Central memory CD8-positive, alpha-beta T cell (primary cell): ENCODE measurements around the gene GRXCR2.
"Not testable (repeated sequence)": the region's sequence is repeated elsewhere in the genome, so short reads cannot be mapped to it uniquely, and the experiment has no call there.

Source experiments
- ATAC-seq: fragments of 150-1000 bp; cut with Tn5 transposase; replicated peaks from 2 replicates; pipeline ENCODE4 v1.10.0; 2022; ENCODE audit warnings: mild to moderate bottlenecking, moderate FRiP score, moderate number of reproducible peaks; ENCODE audit not compliant: poor library complexity, severe bottlenecking; ENCODE audit errors: extremely low read depth
- DNase-seq, 2 donors: peaks; one replicate each; pipeline ENCODE4 v3.0.0; 2021; ENCODE audit warnings: low spot score in 2 of 2
- H3K27ac Mint-ChIP-seq: one replicate; pipeline ENCODE4 v1.8.0; 2022; ENCODE audit warnings: low read depth, mild to moderate bottlenecking, moderate library complexity, mixed read lengths
- H3K27me3 Mint-ChIP-seq: one replicate; pipeline ENCODE4 v1.8.0; 2022; ENCODE audit warnings: mixed read lengths
- H3K36me3 Mint-ChIP-seq: one replicate; pipeline ENCODE4 v1.8.0; 2022; ENCODE audit warnings: mild to moderate bottlenecking, moderate library complexity, mixed read lengths; ENCODE audit not compliant: insufficient read depth
- H3K4me1 Mint-ChIP-seq: one replicate; pipeline ENCODE4 v1.8.0; 2022; ENCODE audit warnings: mixed read lengths
- H3K4me3 Mint-ChIP-seq: one replicate; pipeline ENCODE4 v1.8.0; 2022; ENCODE audit warnings: mild to moderate bottlenecking, moderate library complexity, mixed read lengths
- H3K9me3 Mint-ChIP-seq: one replicate; pipeline ENCODE4 v1.8.0; 2022; ENCODE audit warnings: mixed read lengths

The GRXCR2 gene

DNA sequence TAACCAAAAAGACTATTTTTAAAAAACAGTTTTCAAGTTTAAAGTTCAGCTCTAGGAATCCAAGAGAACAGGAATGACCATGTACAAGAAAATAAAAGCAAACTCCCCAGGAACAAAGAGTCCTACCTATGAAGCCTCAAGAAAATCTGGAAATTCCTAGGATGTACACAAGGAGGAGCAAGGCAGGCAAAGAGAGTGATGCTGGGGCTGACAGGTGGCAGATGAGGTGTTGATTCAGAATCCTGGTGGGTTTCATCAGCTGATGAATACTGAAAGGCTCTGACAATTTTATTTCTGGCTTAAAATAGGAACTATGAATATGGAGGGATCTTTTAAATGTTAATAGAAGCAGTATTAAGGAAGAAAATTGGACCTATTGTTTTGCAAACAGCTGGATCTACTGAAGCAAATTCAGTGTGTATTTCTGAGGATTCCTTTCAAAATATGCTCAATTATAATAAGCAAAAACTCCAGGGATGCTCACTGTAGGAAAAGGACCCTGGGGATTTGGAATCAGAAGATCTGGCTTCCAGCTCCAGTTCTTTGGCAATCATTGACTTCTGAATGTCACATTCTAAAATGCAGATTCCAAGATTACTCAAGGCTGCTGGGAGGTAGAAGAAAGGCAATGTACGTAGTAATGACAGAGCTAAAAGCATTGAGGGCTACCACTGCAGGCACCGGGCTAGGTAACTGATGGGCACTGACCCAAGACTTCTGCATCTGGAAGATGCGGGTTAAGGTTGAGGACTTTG is 35.6 kb upstream of the GRXCR2 start:
- no peak overlapping the region for H3K4me3 Mint-ChIP-seq
- no peaks in the 10 kb centered on the region for H3K4me1 Mint-ChIP-seq
- no peaks in the 10 kb centered on the region for H3K9me3 Mint-ChIP-seq
- peaks cover 33% of the 10 kb centered on the region for H3K27me3 Mint-ChIP-seq
- H3K36me3 Mint-ChIP-seq = no peaks in the 10 kb centered on the region
- no peak for DNase-seq
- H3K27ac Mint-ChIP-seq = no peak overlapping the region
- no peak for ATAC-seq

DNA sequence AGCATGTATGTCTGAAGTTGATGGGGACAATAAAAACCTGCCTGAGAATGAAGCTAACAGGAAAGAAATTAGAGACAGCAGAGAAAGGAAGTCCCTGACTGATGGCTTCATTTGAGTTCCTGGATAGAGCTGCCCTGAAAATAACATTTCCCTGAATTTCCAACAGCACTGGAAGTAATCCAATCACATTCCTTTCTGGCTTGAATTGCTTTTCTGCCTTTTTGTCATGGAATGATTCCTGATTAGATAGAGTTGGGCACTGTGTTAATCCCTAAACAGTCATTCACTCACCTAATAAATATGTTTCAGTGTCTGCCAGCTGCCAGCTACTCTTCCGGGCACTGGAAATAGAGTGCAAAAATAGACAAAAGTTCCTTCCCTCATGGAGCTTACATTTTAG is 33.6 kb upstream of the GRXCR2 start:
- no peak for ATAC-seq
- no peak for DNase-seq
- no peaks in the 10 kb centered on the region for H3K9me3 Mint-ChIP-seq
- no peak overlapping the region for H3K27ac Mint-ChIP-seq
- peaks cover 33% of the 10 kb centered on the region for H3K27me3 Mint-ChIP-seq
- no peak overlapping the region for H3K4me3 Mint-ChIP-seq
- no peaks in the 10 kb centered on the region for H3K36me3 Mint-ChIP-seq
- no peaks in the 10 kb centered on the region for H3K4me1 Mint-ChIP-seq

DNA sequence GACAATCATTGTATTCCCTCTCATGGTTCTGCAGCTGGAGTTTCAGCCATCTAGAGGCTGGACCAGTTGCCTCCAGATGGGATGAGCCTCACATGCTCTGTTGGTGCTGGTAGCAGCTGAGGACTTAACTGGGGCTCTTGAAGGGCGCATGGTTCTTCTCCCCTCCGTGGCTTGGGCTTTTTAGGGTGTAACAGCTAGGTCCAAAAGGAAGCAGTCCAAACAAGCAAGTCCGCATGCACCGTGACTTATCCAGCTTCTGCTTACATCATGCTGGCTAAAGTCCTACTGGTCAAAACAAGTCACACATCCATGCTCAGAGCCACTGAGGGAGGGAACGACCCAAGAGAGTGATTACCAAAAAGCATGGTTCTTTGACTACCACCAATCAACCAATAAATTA is 31.9 kb upstream of the GRXCR2 start:
- H3K27ac Mint-ChIP-seq = no peak overlapping the region
- ATAC-seq (no peak), DNase-seq (no peak)
- no peaks in the 10 kb centered on the region for H3K36me3 Mint-ChIP-seq
- H3K4me1 Mint-ChIP-seq = no peaks in the 10 kb centered on the region
- H3K9me3 Mint-ChIP-seq = peaks cover 7% of the 10 kb centered on the region
- H3K27me3 Mint-ChIP-seq = peaks cover 33% of the 10 kb centered on the region
- H3K4me3 Mint-ChIP-seq = no peak overlapping the region

DNA sequence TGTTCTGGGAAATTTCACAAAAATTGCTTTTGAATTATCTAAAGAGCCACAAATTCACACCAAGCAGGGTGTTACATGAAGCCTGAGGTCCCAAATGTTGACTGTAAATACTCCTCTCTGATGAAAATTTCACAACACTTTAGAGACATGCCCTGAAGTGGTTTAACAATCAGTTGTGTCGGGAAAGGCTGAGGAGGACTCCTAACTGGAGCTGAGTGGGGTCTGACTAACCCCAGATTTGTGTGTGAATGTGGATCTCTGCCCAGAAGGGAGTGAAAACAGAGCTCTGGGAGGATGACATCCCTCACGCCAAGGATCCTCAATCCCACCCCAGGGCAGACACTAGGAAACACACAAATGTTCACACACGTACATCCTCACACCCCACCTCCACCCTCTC is 31.1 kb upstream of the GRXCR2 start:
- H3K36me3 Mint-ChIP-seq = no peaks in the 10 kb centered on the region
- no peaks in the 10 kb centered on the region for H3K4me1 Mint-ChIP-seq
- ATAC-seq = no peak
- H3K9me3 Mint-ChIP-seq = peaks cover 7% of the 10 kb centered on the region
- no peak overlapping the region for H3K27ac Mint-ChIP-seq
- DNase-seq = no peak
- peaks cover 33% of the 10 kb centered on the region for H3K27me3 Mint-ChIP-seq
- H3K4me3 Mint-ChIP-seq = no peak overlapping the region

DNA sequence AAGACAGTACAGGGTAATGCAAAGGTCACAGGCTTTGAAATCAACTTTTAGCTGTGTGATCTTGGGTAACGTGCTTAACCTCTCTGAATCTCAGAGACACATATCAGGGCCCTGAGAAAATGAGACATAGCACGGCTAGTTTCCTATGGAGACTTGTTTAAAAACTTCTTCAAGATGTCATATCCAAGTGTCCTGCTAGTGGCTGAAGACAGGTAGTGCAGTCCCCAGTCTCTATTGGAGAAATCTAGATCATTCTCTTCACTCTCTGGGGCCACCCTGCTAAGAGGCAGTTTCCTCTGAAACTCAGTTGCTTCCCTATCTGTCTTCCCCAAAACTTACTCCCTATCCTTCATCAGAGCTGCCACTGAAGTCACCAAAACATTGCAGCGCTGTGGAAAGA is 30.3 kb upstream of the GRXCR2 start:
- Mint-ChIP-seq H3K4me1 (no peaks in the 10 kb centered on the region), H3K27ac (no peak overlapping the region), H3K36me3 (no peaks in the 10 kb centered on the region), H3K27me3 (peaks cover 32% of the 10 kb centered on the region), H3K4me3 (no peak overlapping the region), H3K9me3 (peaks cover 7% of the 10 kb centered on the region)
- ATAC-seq (no peak), DNase-seq (no peak)

- DNase-seq (no peak), ATAC-seq (no peak)
- Mint-ChIP-seq H3K4me3 (no peak overlapping the region), H3K4me1 (no peaks in the 10 kb centered on the region), H3K27me3 (peaks cover 25% of the 10 kb centered on the region), H3K36me3 (no peaks in the 10 kb centered on the region), H3K27ac (no peak overlapping the region), H3K9me3 (peaks cover 7% of the 10 kb centered on the region)
Measured at GRCh38 chr5:145902421-145902820, 29.6 kb upstream of the GRXCR2 start.

DNA sequence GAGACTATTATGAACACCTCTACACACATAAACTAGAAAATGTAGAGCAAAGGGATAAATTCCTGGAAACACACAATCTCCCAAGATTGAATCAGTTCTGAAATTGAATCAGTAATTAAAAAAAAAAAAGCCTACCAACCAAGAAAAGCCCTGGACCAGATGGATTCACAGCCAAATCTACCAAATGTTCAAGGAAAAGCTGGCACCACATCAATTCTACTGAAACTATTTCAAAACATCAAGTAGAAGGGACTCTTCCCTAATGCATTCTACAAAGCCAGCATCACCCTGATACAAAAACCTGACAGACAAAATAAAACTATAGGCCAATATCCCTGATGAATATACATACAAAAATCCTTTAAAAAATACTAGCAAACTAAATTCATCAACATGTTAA is 25.4 kb upstream of the GRXCR2 start:
- H3K4me3 Mint-ChIP-seq = no peak overlapping the region
- no peak for DNase-seq
- peaks cover 2% of the 10 kb centered on the region for H3K27me3 Mint-ChIP-seq
- H3K4me1 Mint-ChIP-seq = no peaks in the 10 kb centered on the region
- H3K27ac Mint-ChIP-seq = no peak overlapping the region
- no peak for ATAC-seq
- no peaks in the 10 kb centered on the region for H3K36me3 Mint-ChIP-seq
- H3K9me3 Mint-ChIP-seq = peaks cover 7% of the 10 kb centered on the region

DNA sequence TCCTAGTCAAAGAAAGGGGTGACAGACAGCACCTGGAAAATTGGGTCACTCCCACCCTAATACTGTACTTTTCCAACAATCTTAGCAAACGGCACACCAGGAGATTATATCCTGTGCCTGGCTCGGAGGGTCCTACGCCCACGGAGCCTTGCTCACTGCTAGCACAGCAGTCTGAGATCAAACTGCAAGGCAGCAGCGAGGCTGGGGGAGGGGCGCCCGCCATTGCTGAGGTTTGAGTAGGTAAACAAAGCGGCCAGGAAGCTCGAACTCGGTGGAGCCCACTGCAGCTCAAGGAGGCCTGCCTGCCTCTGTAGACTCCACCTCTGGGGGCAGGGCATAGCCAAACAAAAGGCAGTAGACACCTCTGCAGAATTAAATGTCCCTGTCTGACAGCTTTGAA is 18.6 kb upstream of the GRXCR2 start:
- not testable (repeated sequence) for H3K4me1 Mint-ChIP-seq, H3K27ac Mint-ChIP-seq, ATAC-seq, DNase-seq, H3K36me3 Mint-ChIP-seq, H3K4me3 Mint-ChIP-seq
- peaks cover 10% of the 10 kb centered on the region for H3K9me3 Mint-ChIP-seq
- peaks cover 30% of the 10 kb centered on the region for H3K27me3 Mint-ChIP-seq

- no peaks in the 10 kb centered on the region for H3K4me1 Mint-ChIP-seq
Measured at GRCh38 chr5:145889611-145890010, 16.8 kb upstream of the GRXCR2 start.

DNA sequence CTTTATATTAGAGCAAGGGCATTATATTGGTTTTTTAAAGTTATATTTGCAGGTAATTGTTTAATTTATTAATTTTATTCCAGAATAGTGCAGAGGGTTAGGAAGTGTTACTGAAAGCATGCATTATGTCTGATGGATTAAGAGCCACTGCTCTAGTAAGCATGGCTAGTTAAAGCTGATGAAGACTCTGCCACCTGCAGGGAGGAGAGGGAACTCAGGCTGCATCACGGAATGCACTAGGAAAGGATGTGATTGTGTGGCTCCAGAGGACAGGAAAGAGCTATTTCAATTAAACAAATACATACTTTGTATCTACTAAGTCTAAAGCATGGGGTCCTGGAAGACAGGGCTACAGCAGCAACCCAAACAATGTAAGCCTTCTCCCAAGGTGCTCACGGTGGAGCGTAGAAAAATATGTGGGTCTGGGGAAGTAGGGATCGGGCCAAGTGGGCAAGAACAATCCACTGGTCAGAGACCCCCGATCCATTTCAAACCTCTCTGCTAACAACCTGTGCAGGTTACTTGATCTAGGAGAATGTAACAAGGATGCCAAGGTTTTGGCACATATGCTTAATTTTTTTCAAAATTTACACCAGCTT is 15.3 kb upstream of the GRXCR2 start:
- Mint-ChIP-seq H3K36me3 (no peaks in the 10 kb centered on the region), H3K4me3 (no peak overlapping the region), H3K27me3 (peaks cover 26% of the 10 kb centered on the region), H3K9me3 (peaks cover 10% of the 10 kb centered on the region), H3K4me1 (no peaks in the 10 kb centered on the region), H3K27ac (no peak overlapping the region)
- ATAC-seq (no peak), DNase-seq (no peak)

More at GRCh38 chr5:145889611-145890010, 16.8 kb upstream of the GRXCR2 start:
- Mint-ChIP-seq H3K36me3 (no peaks in the 10 kb centered on the region), H3K27ac (no peak overlapping the region), H3K9me3 (peaks cover 10% of the 10 kb centered on the region), H3K4me3 (no peak overlapping the region), H3K27me3 (peaks cover 30% of the 10 kb centered on the region)
- ATAC-seq (no peak), DNase-seq (no peak)

DNA sequence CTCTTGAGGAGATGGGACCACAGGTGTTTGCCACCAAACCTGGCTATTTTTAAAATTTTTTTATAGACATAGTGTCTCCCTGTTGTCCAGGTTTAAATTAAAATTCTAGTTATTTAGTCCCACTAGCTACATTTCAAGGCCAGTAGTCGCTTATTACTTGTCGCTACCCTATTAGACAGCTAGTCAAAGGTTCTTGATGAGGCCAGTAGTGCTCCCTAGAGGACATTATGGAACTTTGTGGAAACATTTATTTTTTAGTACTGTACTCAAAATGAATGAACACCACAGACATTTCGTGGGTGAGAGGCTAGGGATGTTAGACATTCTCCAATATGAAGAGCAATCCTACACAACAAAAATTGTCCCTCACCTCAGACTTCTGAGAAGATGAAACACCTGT is 14.4 kb upstream of the GRXCR2 start:
- ATAC-seq (no peak), DNase-seq (no peak)
- H3K36me3 Mint-ChIP-seq = no peaks in the 10 kb centered on the region
- H3K27ac Mint-ChIP-seq = no peak overlapping the region
- H3K4me1 Mint-ChIP-seq = no peaks in the 10 kb centered on the region
- H3K4me3 Mint-ChIP-seq = no peak overlapping the region
- H3K27me3 Mint-ChIP-seq = peaks cover 18% of the 10 kb centered on the region
- H3K9me3 Mint-ChIP-seq = peaks cover 6% of the 10 kb centered on the region

GRCh38 chr5:145874765-145875164 is 2.0 kb upstream of the GRXCR2 start:
- H3K27ac Mint-ChIP-seq = no peak overlapping the region
- H3K4me1 Mint-ChIP-seq = no peaks in the 10 kb centered on the region
- no peak for ATAC-seq
- H3K4me3 Mint-ChIP-seq = no peak overlapping the region
- DNase-seq = no peak
- H3K9me3 Mint-ChIP-seq = no peaks in the 10 kb centered on the region
- H3K27me3 Mint-ChIP-seq = peaks cover 56% of the 10 kb centered on the region
- H3K36me3 Mint-ChIP-seq = no peaks in the 10 kb centered on the region

DNA sequence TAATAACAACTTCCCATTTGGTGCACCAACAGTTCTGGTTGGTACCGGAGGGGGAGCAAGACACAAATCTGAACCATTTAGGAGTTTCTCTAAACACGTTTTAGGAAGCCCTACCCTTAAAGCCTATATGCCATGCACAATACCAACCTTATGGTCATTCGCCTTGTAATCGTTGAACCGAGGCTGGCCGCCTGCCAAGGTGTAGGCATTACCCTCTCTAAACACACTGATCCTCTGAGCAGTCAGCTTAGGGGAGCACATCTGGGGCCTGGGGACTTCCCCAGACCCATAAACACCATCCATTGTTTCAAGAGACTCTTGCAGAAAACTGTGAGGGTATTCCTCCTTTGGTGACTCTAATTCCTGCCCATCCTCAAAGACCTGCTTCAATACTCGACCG is 328 bp downstream of the GRXCR2 start:
- no peak for DNase-seq
- Mint-ChIP-seq H3K36me3 (no peaks in the 10 kb centered on the region), H3K9me3 (no peaks in the 10 kb centered on the region), H3K27me3 (peaks cover 36% of the 10 kb centered on the region), H3K4me1 (no peaks in the 10 kb centered on the region), H3K4me3 (no peak overlapping the region), H3K27ac (no peak overlapping the region)
- no peak for ATAC-seq
